ENCODE data around the gene FOXS1. TPM values are rescaled to one million over a fixed set of nuclear protein-coding genes. Genes with fewer than 3 reads are reported as not detected.

Gene FOXS1
- total RNA-seq, 1 donor from 2014 or later, result not detected

DNA sequence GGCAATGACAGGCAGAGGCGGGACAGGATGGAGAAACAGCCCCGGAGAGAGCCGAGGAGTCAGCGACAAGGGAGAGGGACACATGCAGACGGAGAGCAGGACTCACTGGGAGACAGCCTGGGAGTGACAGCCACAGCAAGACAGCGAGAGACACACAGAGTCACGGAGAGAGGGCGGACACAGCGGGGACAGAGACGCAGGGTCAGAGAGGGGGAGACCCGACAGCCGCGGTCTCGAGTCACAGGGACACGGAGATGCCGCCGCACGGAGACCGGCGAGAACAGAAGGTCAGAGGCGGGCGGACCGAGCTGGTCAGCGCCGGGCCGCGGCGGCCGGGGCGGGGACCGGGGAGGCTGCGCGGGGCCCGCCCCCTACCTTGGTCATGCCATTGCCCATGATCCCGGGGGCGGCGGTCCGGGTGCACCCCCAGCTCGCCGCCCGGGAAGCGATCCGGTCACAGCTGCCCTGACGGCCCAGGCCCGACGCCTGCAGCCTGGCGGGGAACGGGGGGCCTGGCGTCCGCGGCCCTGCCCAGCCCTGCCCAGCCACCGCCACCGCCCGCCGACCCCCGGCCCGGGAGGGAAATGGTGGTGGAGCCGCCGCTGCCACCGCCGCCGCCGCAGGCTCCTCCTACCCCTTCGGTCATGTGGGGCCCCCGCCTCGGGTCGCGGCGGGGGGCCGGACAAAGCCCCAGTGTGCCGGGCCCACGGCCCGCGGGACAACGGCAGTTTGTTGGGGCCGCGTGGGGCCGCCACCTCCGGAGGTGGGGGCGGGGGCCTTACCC, 24.7 kb upstream of the FOXS1 start, which contains the start of the genes DUSP15 and TTLL9:
Gene DUSP15, minus strand, starts transcription at position 586 of the 784 bp plus-strand sequence. Its CDS starts 190 bp downstream, at position 396.
Gene TTLL9, plus strand, starts transcription at position 693 of the 784 bp plus-strand sequence. CDS start 493 bp downstream, outside the sequence.
- POLR2A ChIA-PET, result interaction anchor here (2.5 kb wide), 1 partner anchor 10 kb away, joined by 12 read pairs; no protein-coding TSS in a partner anchor
- Mint-ChIP-seq H3K4me1 (peaks cover 35% of the 10 kb centered on the region), H3K27ac (peak within 1 kb of the TSS; percentile 76), H3K9me3 (no peaks in the 10 kb centered on the region), H3K4me3 (peak within 1 kb of the TSS; percentile 90), H3K36me3 (ENCODE audit: low read depth) (peaks cover 3% of the 10 kb centered on the region), H3K27me3 (peaks cover 6% of the 10 kb centered on the region)
- TF ChIP-seq, protein P1, sequence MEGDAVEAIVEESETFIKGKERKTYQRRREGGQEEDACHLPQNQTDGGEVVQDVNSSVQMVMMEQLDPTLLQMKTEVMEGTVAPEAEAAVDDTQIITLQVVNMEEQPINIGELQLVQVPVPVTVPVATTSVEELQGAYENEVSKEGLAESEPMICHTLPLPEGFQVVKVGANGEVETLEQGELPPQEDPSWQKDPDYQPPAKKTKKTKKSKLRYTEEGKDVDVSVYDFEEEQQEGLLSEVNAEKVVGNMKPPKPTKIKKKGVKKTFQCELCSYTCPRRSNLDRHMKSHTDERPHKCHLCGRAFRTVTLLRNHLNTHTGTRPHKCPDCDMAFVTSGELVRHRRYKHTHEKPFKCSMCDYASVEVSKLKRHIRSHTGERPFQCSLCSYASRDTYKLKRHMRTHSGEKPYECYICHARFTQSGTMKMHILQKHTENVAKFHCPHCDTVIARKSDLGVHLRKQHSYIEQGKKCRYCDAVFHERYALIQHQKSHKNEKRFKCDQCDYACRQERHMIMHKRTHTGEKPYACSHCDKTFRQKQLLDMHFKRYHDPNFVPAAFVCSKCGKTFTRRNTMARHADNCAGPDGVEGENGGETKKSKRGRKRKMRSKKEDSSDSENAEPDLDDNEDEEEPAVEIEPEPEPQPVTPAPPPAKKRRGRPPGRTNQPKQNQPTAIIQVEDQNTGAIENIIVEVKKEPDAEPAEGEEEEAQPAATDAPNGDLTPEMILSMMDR (IDR thresholded peaks at IDR 0.05), result no peak
- peak; percentile 43 for ATAC-seq (ENCODE audit: low read depth)
- DNase-seq, result peak; percentile 49
- CTCF ChIA-PET, result no interaction called here
- intact Hi-C loops (cut with micrococcal nuclease), result loop anchor here (1.0 kb wide), 2 partner anchors 10 to 12 kb away; no protein-coding TSS in a partner anchor

DNA sequence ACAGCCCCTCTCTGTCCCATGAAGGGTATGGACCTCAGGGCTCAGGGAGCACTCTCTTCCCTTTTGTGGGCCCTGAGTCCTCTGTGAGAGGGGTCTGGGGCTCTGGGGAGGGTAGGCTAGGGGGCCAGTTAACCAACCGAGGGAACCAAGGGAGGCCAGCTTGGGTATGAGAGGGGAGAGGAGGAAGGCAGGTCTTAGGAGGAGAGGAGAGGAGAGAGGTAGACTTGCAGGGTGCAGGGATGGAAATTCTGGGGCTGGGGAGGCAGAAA, 24.2 kb upstream of the FOXS1 start:
- DNase-seq (no peak), ATAC-seq (ENCODE audit: low read depth) (no peak)
- CTCF ChIA-PET, result no interaction called here
- intact Hi-C loops (cut with micrococcal nuclease), result loop anchor here (1.0 kb wide), 1 partner anchor 11 kb away; no protein-coding TSS in a partner anchor
- POLR2A ChIA-PET, result interaction anchor here (0.8 to 2.5 kb wide), 2 partner anchors 10 to 171 kb away, joined by 3 to 12 read pairs; no protein-coding TSS in a partner anchor
- Mint-ChIP-seq H3K36me3 (ENCODE audit: low read depth) (peaks cover 3% of the 10 kb centered on the region), H3K9me3 (no peaks in the 10 kb centered on the region), H3K27me3 (peaks cover 6% of the 10 kb centered on the region), H3K27ac (peak overlapping the region; percentile 54), H3K4me3 (peak overlapping the region; percentile 90), H3K4me1 (peaks cover 35% of the 10 kb centered on the region)
- TF ChIP-seq, protein P1 (IDR thresholded peaks at IDR 0.05), result no peak

DNA sequence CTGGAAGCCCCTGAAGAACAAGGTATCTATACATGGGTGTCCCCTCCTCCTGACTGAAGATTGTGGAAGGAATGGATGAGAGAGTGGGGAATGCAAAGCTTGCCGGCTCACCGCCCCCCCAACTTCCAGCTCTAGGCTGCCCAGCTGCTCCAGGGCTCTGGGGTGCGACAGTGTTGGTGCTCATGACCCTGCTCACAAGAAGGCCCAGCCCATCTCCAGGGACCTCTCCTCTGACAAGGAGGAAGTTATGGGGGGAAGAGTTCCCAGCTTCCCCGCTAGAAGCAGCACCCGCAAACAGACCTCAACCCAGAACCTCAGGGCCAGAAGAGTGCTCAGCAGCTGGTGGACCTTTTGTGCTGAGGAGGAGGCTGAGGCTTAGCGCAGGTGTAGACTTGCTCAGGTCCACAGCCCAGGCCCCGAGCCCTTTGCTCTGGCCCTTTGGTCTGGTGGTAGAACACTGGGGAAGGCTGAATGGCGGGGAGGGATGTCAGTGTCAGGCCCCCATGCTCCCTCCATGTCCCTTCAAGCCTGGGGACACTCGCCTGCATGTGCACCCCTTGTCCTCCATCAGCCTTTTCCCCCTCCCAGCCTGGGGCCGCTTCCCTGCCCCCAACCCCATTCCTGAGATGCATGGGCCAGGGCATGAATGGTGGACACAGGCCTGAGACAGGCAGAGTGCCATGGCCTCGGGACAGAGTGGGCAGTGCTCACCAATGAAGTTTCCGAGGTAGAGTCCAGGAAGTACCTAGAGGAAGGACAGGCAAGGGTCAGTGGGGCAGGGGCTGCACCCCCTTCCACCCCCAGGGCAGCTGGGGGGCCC, 23.7 kb upstream of the FOXS1 start:
- Mint-ChIP-seq H3K9me3 (no peaks in the 10 kb centered on the region), H3K4me1 (peaks cover 35% of the 10 kb centered on the region), H3K36me3 (ENCODE audit: low read depth) (peaks cover 3% of the 10 kb centered on the region), H3K27ac (peak overlapping the region; percentile 83), H3K27me3 (peaks cover 6% of the 10 kb centered on the region), H3K4me3 (peak overlapping the region; percentile 90)
- POLR2A ChIA-PET, result interaction anchor here (0.6 to 2.5 kb wide), 9 partner anchors 11 to 266 kb away, joined by 3 to 12 read pairs (median 4); partner anchors contain the start of gene PDRG1
- peak; percentile 22 for ATAC-seq (ENCODE audit: low read depth)
- TF ChIP-seq, protein P1 (IDR thresholded peaks at IDR 0.05), result no peak
- CTCF ChIA-PET, result interaction anchor here (1.8 kb wide), 1 partner anchor 83 kb away, joined by 5 read pairs; the partner anchor contains the start of gene PDRG1
- DNase-seq, result no peak
- intact Hi-C loops (cut with micrococcal nuclease), result loop anchor here (1.0 kb wide), 1 partner anchor 11 kb away; no protein-coding TSS in a partner anchor

DNA sequence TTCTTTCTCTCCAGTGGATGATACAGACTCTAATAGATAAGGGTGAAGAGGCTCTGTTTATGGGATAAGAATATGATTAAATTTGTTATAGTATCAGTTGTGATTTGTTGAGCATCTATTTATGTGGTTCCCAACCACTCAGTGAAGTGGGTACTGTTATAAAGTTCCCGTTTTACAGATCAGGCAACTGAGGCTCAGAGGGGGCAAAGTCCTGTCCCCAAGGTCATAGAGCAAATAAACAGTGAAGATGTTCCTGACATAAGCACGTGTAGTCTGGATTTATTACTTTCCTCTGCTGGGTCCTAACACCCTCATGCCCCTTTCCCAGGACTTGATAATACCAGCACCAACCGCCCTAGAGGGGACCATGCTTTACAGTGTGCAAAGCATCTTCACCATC, 20.8 kb upstream of the FOXS1 start:
- ATAC-seq (ENCODE audit: low read depth) (no peak), DNase-seq (no peak)
- peaks cover 37% of the 10 kb centered on the region for H3K4me1 Mint-ChIP-seq
- ChIA-PET POLR2A (no interaction called here), CTCF (no interaction called here)
- H3K36me3 Mint-ChIP-seq (ENCODE audit: low read depth), result peaks cover 3% of the 10 kb centered on the region
- peaks cover 6% of the 10 kb centered on the region for H3K27me3 Mint-ChIP-seq
- H3K4me3 Mint-ChIP-seq, result no peak overlapping the region
- TF ChIP-seq, protein P1 (IDR thresholded peaks at IDR 0.05), result no peak
- H3K9me3 Mint-ChIP-seq, result no peaks in the 10 kb centered on the region
- H3K27ac Mint-ChIP-seq, result peak overlapping the region; percentile 9
- intact Hi-C loops (cut with micrococcal nuclease), result no loop called here
